Measurements from ENCODE around the gene DENND1B.
"Not testable (repeated sequence)": the region's sequence is repeated elsewhere in the genome, so short reads cannot be mapped to it uniquely, and the experiment has no call there.

DENND1B gene

GRCh38 chr1:197559244-197559643, 216.0 kb downstream of the DENND1B start:
- DNase-seq (ENCODE audit: low read depth in 2 of 2), result no peak

DNA sequence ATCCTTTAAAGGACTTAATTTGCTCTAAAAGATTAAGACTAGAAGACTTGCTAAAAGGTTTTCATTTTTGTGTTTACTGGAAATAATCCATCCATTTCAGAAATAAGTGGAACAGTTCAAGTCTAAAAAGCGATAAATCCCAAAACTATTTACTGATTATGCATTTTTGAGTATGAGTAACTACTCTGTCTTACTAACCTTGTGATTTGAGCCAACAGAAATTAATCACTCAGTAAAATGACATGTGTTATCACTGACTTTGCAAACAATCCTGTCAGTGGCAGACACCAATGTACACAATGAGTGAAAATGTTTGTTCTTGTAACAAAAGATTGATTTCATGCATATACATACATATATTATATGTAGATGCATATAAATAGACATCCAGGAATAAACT, 218.0 kb downstream of the DENND1B start:
- DNase-seq (ENCODE audit: low read depth in 2 of 2), result no peak

DNA sequence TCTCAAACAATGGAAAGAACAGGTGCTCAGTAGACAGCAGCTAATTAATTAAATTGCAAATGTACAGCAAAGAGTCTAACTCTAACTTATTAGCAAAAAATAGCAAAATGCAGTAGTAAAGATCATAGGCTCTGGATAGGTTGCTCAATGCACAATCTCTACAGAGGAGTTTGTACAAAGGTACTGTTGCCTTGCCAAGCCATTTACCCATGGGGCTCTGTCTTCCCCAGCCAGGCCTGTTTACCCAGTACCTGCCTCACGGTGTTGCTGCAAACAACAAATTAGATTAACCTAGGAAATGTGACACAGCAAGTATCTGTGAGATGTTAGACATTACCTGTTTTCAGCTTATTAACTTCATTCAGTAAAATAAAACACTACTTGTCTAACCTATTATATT, 222.0 kb downstream of the DENND1B start:
- DNase-seq (ENCODE audit: low read depth in 2 of 2), result no peak

DNA sequence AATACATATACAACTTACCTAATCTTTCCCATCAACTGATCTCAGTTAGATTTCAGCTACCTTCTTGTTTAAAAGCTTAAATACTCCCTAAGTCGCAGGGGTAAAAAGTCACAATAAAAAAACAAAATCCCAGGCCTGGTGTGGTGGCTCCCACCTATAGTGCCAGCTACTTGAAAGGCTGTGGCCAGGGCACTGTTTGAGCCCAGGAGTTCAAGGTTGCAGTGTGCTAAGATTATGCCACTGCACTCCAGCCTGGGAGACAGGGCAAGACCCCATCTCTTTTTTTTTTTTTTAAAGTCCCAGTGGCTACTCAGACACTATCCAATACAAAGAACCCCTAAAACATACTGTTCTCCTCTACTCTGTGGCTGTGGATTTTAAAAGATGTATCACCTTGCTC, 228.3 kb downstream of the DENND1B start:
- DNase-seq (ENCODE audit: low read depth in 2 of 2), result no peak

GRCh38 chr1:197544553-197544952, 230.7 kb downstream of the DENND1B start:
- DNase-seq (ENCODE audit: low read depth in 2 of 2), result no peak

DNA sequence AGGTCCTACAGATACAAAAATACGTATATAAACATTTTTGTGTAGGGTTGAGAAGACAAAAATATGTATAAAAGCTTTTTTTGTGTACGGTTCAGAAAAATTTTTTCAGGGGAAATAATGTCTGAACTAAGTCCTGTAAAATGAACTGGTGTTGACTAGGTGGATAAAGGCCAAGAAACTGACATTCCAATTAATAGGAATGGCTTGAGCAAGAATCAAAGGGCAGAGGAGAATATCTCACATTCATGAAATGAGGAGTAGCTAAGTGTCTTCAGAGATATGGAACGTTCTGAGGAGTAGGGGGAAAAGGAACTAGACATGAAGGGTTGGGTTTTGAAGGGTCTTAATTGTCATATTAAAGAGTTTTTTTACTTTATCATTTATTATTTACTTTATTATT, 231.2 kb downstream of the DENND1B start:
- DNase-seq (ENCODE audit: low read depth in 2 of 2), result no peak

DNA sequence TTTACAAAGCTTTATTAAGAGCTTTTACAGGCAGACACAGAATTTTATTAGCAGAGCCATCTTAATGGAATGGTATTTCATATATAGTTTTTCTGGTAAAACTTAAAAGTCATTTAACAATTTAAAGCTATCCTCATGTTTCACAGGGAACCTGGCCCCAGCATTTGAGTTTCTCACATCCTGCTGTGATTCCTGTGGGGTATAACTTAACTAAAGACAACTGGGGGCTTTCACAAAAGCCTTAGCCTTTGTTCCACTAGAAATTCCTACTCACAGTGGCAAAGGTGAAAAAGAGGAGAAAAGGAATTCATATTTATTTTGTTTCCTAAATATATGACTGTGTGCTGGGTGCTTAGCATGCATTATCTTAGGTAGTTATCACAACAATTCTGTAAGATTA, 233.9 kb downstream of the DENND1B start:
- DNase-seq (ENCODE audit: low read depth in 2 of 2), result no peak

DNA sequence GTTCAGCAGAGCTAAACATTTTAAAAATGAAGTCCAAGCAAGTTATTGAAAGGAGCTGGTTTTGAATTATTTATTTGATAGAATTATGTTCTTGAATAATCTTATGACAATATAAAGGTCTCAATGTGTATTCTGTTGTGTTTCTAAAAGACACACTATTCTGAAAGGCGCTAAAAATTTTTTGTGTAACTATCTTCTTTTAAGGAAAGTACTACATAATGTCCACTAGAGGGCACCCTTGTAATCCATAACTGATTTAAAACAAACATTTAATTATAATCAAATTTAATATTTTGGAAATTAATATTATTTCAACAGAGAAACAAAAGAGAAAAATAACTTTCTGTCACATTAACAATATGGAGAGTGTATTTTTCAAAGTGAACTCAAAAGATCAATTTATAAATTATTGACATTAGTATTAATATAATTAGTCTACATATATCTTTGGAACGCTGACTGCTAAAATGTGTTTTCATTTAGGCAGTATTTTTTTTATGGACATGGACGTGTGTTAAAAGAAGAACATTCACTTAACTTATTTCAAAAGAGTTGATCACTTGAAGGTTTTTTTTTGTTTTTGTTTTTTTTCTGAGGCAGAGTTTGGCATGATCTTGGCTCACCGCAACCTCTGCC, 248.4 kb downstream of the DENND1B start:
- no peak for DNase-seq (ENCODE audit: low read depth in 2 of 2)

DNA sequence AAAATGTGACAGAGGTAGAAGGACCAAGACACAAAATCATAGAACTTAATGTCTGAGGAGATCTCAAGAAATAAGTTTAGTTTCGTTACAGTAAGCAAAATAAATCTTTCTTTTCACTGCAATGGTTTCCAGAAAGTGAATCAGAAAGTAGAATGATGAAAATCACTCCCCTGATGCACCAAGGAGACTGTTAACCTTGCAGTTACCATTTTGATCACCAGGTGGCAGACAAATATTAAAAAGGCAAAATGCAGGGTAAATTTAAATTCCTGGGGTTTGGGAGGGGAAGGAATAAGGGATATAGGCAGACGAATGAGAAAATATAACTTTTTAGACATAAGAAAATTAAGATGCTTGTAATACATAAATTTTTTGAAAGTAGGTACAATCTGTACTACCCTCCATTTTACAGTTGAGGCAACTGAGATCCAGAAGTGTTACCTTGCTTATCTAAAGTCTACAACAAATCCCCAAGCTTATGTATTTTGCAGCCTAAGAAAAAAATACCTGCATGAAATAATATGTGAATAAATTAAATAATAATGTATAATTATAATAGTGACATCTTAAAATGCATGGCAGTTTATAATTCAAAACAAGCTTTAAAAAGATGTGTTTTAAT, 254.1 kb downstream of the DENND1B start:
- no peak for DNase-seq (ENCODE audit: low read depth in 2 of 2)

- DNase-seq (ENCODE audit: low read depth in 2 of 2), result no peak
Observed at GRCh38 chr1:197519741-197520334, 255.4 kb downstream of the DENND1B start.

DNA sequence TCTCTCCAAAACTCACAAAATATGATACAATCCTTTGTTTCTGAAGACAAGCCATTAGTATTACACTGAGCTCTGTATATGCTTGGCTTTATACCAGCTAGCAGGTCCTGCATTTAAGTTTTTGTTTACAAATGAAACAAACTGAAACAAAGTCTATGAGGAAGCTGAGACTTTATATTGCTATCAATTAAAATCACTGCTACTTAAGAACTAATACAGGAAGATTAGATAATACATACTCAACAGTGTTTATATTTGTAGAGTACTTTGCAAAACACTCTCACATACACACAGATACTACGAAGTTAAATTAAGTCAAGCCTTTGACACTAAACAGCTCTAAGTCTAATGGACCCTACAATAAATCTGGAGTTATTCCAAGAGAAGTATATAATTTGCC, 259.9 kb downstream of the DENND1B start:
- DNase-seq (ENCODE audit: low read depth in 2 of 2), result no peak

DNA sequence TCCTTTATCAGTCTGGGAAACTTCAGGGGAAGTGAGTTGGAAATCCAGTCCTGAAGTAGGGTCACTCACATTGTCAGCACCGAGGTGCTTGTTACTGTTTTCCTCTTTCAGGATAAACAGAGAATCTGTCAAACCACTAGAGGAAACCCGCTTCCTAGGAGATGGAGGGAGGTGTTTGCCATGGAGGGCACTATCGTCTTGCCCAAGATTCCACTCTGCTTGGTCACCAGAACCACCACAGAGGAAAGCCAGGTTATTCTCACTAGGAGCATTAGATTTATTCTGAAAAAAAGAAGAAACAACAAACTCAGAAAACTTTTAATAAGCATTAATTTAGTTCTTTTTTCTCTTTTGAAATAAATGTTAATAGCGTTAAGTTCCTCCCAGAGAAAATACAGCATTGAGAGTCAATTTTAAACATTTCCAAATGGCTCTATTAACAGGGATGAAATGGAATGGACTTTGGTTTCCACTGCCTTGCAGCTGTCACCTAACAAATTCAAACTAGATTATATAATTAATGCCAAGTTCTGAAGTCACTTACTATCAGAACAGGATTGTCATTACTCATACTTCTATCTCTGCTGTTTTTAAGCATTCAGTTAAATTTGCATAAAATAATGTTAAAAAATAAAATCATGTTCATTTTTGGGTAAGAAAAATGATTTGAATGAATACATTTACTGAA, 264.4 kb downstream of the DENND1B start:
- DNase-seq (ENCODE audit: low read depth in 2 of 2), result no peak

GRCh38 chr1:197496722-197497121, 278.6 kb downstream of the DENND1B start:
- DNase-seq (ENCODE audit: low read depth in 2 of 2), result no peak

GRCh38 chr1:197491505-197491904, 283.8 kb downstream of the DENND1B start:
- DNase-seq (ENCODE audit: low read depth in 2 of 2), result not testable (repeated sequence)

DNA sequence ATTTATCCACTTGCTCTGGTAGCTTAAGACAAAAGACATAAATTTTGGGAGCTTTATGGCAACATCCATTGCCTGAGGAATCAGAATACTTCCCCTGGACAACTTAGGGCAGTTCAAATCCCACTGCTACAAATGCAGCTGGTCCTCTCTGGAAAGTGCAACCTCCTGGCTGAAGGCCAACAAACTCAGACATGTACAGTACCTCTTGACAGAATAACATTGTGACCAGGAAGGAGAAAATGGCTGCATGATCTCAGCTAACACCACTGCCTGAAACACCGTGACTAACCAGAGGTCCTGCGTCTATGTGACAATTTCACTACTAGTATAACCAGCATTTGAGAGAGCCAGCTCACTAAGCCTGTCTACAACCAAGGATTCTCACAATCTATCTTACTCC, 288.3 kb downstream of the DENND1B start:
- DNase-seq (ENCODE audit: low read depth in 2 of 2), result no peak

DNA sequence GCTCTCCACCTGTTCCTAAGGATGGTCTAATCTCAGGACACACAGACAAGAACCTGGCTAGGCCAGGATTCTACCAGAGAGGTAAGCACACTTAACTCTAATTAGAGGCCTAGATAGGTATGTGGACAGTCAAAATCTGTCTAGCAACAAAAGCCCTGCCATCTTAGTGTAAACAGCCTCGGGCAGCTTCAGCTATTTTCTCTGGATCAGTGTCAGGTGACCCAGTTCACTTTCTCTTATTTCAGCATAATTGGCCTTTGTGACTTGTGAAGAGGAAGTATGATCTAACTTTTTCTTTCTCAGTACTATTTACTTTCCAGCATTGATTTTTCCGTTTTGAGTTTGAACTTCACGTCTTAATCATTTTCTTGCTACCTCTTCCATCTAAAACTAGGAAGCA, 289.5 kb downstream of the DENND1B start:
- DNase-seq (ENCODE audit: low read depth in 2 of 2), result no peak

GRCh38 chr1:197481101-197481500, 294.2 kb downstream of the DENND1B start:
- DNase-seq (ENCODE audit: low read depth in 2 of 2), result no peak

DNA sequence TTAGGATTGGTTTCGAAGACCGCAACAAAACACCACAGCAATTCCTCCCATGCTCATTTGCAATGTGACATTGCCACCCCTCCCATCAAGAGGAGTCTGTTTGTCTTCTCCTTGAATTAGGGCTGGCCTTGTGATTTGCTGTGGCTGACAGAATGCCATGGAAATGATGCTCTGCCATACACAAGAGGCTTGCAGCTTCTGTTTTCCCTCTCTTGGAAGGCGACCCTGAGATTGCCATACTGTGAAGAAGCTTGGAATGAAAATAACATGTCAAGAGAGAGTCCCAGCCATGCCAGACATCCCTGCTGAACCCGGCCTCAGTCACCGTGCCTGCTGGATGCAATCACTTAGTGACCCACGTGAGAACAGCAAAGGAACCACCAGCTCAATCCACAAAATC, 294.8 kb downstream of the DENND1B start:
- DNase-seq (ENCODE audit: low read depth in 2 of 2), result no peak

DNA sequence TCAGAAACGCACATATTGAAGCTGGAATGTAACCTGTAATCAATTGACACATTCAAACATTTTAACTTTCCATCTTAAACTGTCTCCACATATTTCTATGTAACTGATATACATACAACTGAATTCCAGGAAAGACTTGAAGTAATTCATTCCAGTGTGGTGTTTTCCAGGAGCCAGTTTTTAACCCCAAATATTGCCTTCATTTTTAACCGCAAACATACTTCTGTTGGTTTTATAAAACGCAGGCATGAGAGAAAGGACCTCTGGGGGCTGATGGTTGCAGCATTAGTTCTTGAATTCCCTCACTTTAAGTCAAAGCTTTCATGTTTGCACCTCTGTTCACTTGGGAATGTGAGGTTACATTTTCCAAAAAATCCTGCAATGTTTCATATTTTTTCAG, 303.1 kb downstream of the DENND1B start:
- DNase-seq (ENCODE audit: low read depth in 2 of 2), result no peak

DNA sequence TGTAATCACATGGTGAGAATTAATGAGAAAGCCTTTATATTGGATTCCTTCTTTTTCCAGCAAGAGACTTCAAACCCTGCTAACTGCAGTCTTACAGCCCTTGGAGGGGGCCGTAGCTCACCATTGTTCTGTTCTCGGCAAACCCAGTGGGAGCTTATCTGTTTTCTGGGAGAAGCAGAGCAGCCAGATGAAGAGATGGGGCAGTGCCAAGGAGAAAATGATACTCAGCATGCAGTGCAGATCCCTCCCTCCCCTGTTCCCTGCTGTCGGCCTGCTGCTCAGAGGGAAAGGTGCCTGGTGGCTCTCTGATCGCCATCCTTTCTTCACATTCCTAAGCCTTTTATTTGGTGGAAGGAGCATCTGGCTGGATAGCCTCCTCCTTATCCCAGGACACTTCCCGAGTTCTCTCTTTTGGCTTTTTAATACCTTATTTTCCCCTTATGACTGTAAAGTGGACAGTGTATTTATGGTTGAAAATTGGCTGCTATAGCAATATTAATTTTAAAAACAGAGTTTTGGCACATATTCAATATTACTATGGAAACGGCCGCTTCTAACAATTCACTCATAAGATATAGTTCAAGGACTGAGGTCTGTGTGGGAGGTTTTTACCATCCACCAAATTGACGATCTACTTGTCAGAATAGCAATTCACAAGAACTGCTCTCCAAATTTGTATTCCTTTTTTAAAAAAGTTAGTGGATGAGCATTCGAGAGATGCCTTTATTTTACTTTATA, 303.9 kb downstream of the DENND1B start:
- DNase-seq (ENCODE audit: low read depth in 2 of 2), result no peak

DNA sequence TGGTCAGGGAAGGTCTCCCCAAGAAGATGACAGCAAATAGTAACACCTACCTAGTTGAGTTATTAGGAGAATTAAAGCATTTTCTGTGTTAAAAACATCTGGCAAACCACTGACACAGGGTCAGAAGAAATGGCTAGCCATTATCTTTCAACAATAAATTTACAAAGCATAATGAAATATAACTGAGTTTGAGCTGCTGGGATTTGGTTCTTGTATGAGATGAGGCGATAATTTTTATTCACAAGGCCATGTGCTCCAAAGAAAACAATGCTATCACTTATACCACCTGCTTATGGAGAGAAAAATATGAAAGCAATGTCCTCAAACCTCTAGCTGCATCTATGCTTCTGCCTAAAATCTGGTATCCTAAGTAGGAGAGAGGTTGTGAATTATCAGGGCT, 304.9 kb downstream of the DENND1B start:
- DNase-seq (ENCODE audit: low read depth in 2 of 2), result no peak

GRCh38 chr1:197469620-197470210, 305.6 kb downstream of the DENND1B start:
- DNase-seq (ENCODE audit: low read depth in 2 of 2), result no peak

Data from stimulated activated CD8-positive, alpha-beta memory T cell treated with anti-CD3 and anti-CD28 coated beads, Interleukin-2, amount 100 ng/mL, for 1 hour (primary cell).